Activated naive CD8-positive, alpha-beta T cell (primary cell): ENCODE data around the gene PTPRT.
"Not testable (repeated sequence)": the region's sequence is repeated elsewhere in the genome, so short reads cannot be mapped to it uniquely, and the experiment has no call there.

Source experiments
- H3K27ac Mint-ChIP-seq: one replicate; pipeline ENCODE4 v1.8.0; 2021; ENCODE audit warnings: mixed read lengths
- H3K27me3 Mint-ChIP-seq: one replicate; pipeline ENCODE4 v1.8.0; 2021; ENCODE audit warnings: mixed read lengths
- H3K36me3 Mint-ChIP-seq: one replicate; pipeline ENCODE4 v1.8.0; 2021; ENCODE audit warnings: mixed read lengths
- H3K4me1 Mint-ChIP-seq: one replicate; pipeline ENCODE4 v1.8.0; 2021; ENCODE audit warnings: low read depth, mixed read lengths
- H3K4me3 Mint-ChIP-seq: one replicate; pipeline ENCODE4 v1.8.0; 2021; ENCODE audit warnings: mild to moderate bottlenecking, mixed read lengths
- H3K9me3 Mint-ChIP-seq: one replicate; pipeline ENCODE4 v1.8.0; 2021; ENCODE audit warnings: low read depth, mixed read lengths

PTPRT gene

GRCh38 chr20:42923348-42923918, 266.3 kb downstream of the PTPRT start:
- Mint-ChIP-seq H3K36me3 (no peaks in the 10 kb centered on the region), H3K27ac (no peak overlapping the region), H3K27me3 (no peaks in the 10 kb centered on the region), H3K9me3 (peaks cover 6% of the 10 kb centered on the region), H3K4me3 (no peak overlapping the region), H3K4me1 (no peaks in the 10 kb centered on the region)

GRCh38 chr20:42920776-42921175, 268.9 kb downstream of the PTPRT start:
- no peak overlapping the region for H3K27ac Mint-ChIP-seq
- no peaks in the 10 kb centered on the region for H3K36me3 Mint-ChIP-seq
- no peak overlapping the region for H3K4me3 Mint-ChIP-seq
- no peaks in the 10 kb centered on the region for H3K4me1 Mint-ChIP-seq
- peaks cover 9% of the 10 kb centered on the region for H3K9me3 Mint-ChIP-seq
- H3K27me3 Mint-ChIP-seq = no peaks in the 10 kb centered on the region

- Mint-ChIP-seq H3K9me3 (peaks cover 9% of the 10 kb centered on the region), H3K36me3 (no peaks in the 10 kb centered on the region), H3K27ac (no peak overlapping the region), H3K4me1 (no peaks in the 10 kb centered on the region), H3K27me3 (no peaks in the 10 kb centered on the region), H3K4me3 (no peak overlapping the region)
Measured at GRCh38 chr20:42919316-42919715, 270.4 kb downstream of the PTPRT start.

- H3K36me3 Mint-ChIP-seq = no peaks in the 10 kb centered on the region
- H3K27ac Mint-ChIP-seq = no peak overlapping the region
- no peaks in the 10 kb centered on the region for H3K4me1 Mint-ChIP-seq
- H3K4me3 Mint-ChIP-seq = no peak overlapping the region
- H3K9me3 Mint-ChIP-seq = peaks cover 5% of the 10 kb centered on the region
- no peaks in the 10 kb centered on the region for H3K27me3 Mint-ChIP-seq
Measured at GRCh38 chr20:42915081-42915480, 274.6 kb downstream of the PTPRT start.

GRCh38 chr20:42914302-42914701, 275.4 kb downstream of the PTPRT start:
- H3K36me3 Mint-ChIP-seq = no peaks in the 10 kb centered on the region
- no peak overlapping the region for H3K27ac Mint-ChIP-seq
- no peaks in the 10 kb centered on the region for H3K27me3 Mint-ChIP-seq
- H3K9me3 Mint-ChIP-seq = peaks cover 5% of the 10 kb centered on the region
- no peaks in the 10 kb centered on the region for H3K4me1 Mint-ChIP-seq
- H3K4me3 Mint-ChIP-seq = no peak overlapping the region

- not testable (repeated sequence) for H3K4me3 Mint-ChIP-seq, H3K36me3 Mint-ChIP-seq, H3K9me3 Mint-ChIP-seq, H3K4me1 Mint-ChIP-seq, H3K27ac Mint-ChIP-seq, H3K27me3 Mint-ChIP-seq
Measured at GRCh38 chr20:42910808-42911207, 278.9 kb downstream of the PTPRT start.

- no peaks in the 10 kb centered on the region for H3K9me3 Mint-ChIP-seq
- H3K36me3 Mint-ChIP-seq = no peaks in the 10 kb centered on the region
- H3K4me3 Mint-ChIP-seq = no peak overlapping the region
- H3K27me3 Mint-ChIP-seq = peaks cover 2% of the 10 kb centered on the region
- H3K4me1 Mint-ChIP-seq = no peaks in the 10 kb centered on the region
- no peak overlapping the region for H3K27ac Mint-ChIP-seq
Measured at GRCh38 chr20:42907730-42908129, 282.0 kb downstream of the PTPRT start.

- no peaks in the 10 kb centered on the region for H3K36me3 Mint-ChIP-seq
- H3K9me3 Mint-ChIP-seq = no peaks in the 10 kb centered on the region
- peaks cover 2% of the 10 kb centered on the region for H3K27me3 Mint-ChIP-seq
- no peaks in the 10 kb centered on the region for H3K4me1 Mint-ChIP-seq
- no peak overlapping the region for H3K27ac Mint-ChIP-seq
- no peak overlapping the region for H3K4me3 Mint-ChIP-seq
Measured at GRCh38 chr20:42906120-42906519, 283.6 kb downstream of the PTPRT start.

GRCh38 chr20:42902509-42902908, 287.2 kb downstream of the PTPRT start:
- Mint-ChIP-seq H3K36me3 (no peaks in the 10 kb centered on the region), H3K9me3 (no peaks in the 10 kb centered on the region), H3K4me3 (no peak overlapping the region), H3K4me1 (no peaks in the 10 kb centered on the region), H3K27ac (no peak overlapping the region), H3K27me3 (peaks cover 2% of the 10 kb centered on the region)

GRCh38 chr20:42901689-42902440, 287.8 kb downstream of the PTPRT start:
- H3K4me1 Mint-ChIP-seq = no peaks in the 10 kb centered on the region
- no peak overlapping the region for H3K4me3 Mint-ChIP-seq
- no peak overlapping the region for H3K27ac Mint-ChIP-seq
- no peaks in the 10 kb centered on the region for H3K36me3 Mint-ChIP-seq
- H3K9me3 Mint-ChIP-seq = no peaks in the 10 kb centered on the region
- peaks cover 2% of the 10 kb centered on the region for H3K27me3 Mint-ChIP-seq

GRCh38 chr20:42900764-42901163, 288.9 kb downstream of the PTPRT start:
- not testable (repeated sequence) for H3K4me1 Mint-ChIP-seq, H3K27me3 Mint-ChIP-seq, H3K9me3 Mint-ChIP-seq

GRCh38 chr20:42895020-42895419, 294.7 kb downstream of the PTPRT start:
- H3K4me1 Mint-ChIP-seq = no peaks in the 10 kb centered on the region
- H3K27ac Mint-ChIP-seq = no peak overlapping the region
- no peaks in the 10 kb centered on the region for H3K9me3 Mint-ChIP-seq
- H3K27me3 Mint-ChIP-seq = no peaks in the 10 kb centered on the region
- no peak overlapping the region for H3K4me3 Mint-ChIP-seq
- H3K36me3 Mint-ChIP-seq = no peaks in the 10 kb centered on the region

More at GRCh38 chr20:42900764-42901163, 288.9 kb downstream of the PTPRT start:
- H3K4me3 Mint-ChIP-seq, H3K36me3 Mint-ChIP-seq, H3K27ac Mint-ChIP-seq: not testable (repeated sequence)

GRCh38 chr20:42894483-42894882, 295.2 kb downstream of the PTPRT start:
- no peaks in the 10 kb centered on the region for H3K9me3 Mint-ChIP-seq
- no peak overlapping the region for H3K4me3 Mint-ChIP-seq
- no peaks in the 10 kb centered on the region for H3K27me3 Mint-ChIP-seq
- no peak overlapping the region for H3K27ac Mint-ChIP-seq
- H3K4me1 Mint-ChIP-seq = no peaks in the 10 kb centered on the region
- H3K36me3 Mint-ChIP-seq = no peaks in the 10 kb centered on the region

GRCh38 chr20:42889517-42889916, 300.2 kb downstream of the PTPRT start:
- Mint-ChIP-seq H3K4me1 (no peaks in the 10 kb centered on the region), H3K36me3 (no peaks in the 10 kb centered on the region), H3K4me3 (no peak overlapping the region), H3K27ac (no peak overlapping the region), H3K9me3 (no peaks in the 10 kb centered on the region), H3K27me3 (no peaks in the 10 kb centered on the region)

GRCh38 chr20:42887281-42887680, 302.4 kb downstream of the PTPRT start:
- no peaks in the 10 kb centered on the region for H3K9me3 Mint-ChIP-seq
- no peak overlapping the region for H3K27ac Mint-ChIP-seq
- no peak overlapping the region for H3K4me3 Mint-ChIP-seq
- no peaks in the 10 kb centered on the region for H3K27me3 Mint-ChIP-seq
- H3K4me1 Mint-ChIP-seq = no peaks in the 10 kb centered on the region
- no peaks in the 10 kb centered on the region for H3K36me3 Mint-ChIP-seq

- Mint-ChIP-seq H3K9me3 (no peaks in the 10 kb centered on the region), H3K4me3 (no peak overlapping the region), H3K4me1 (no peaks in the 10 kb centered on the region), H3K27me3 (no peaks in the 10 kb centered on the region), H3K36me3 (no peaks in the 10 kb centered on the region), H3K27ac (no peak overlapping the region)
Measured at GRCh38 chr20:42886801-42887200, 302.9 kb downstream of the PTPRT start.
